DMS53 treated with DMSO at 0.1 percent for 48 hours (cell line): ENCODE measurements around the gene NAA20.

Source experiments
- DNase-seq: peaks from one replicate; lab custom pipeline; 2025; ENCODE audit not compliant: unreplicated experiment; lab: John Stamatoyannopoulos, UW

NAA20 gene

GRCh38 chr20:20017001-20017843 lies at the start of gene NAA20:
TSS of gene NAA20 (plus strand) at chr20:20017362. CDS start at chr20:20017397, 35 bp downstream.
- peak; percentile 93 for DNase-seq

- no peak for DNase-seq
Measured at GRCh38 chr20:19967445-19967844, 49.7 kb upstream of the NAA20 start.

GRCh38 chr20:19968028-19968427 lies 49.1 kb upstream of the NAA20 start:
- DNase-seq: no peak

GRCh38 chr20:19968466-19969073 lies 48.6 kb upstream of the NAA20 start:
- DNase-seq: no peak

GRCh38 chr20:19969106-19969505 lies 48.1 kb upstream of the NAA20 start:
- no peak for DNase-seq

- no peak for DNase-seq
Measured at GRCh38 chr20:19969507-19970255, 47.5 kb upstream of the NAA20 start.

- no peak for DNase-seq
Measured at GRCh38 chr20:19970256-19970765, 46.9 kb upstream of the NAA20 start.

GRCh38 chr20:19971116-19971515 lies 46.0 kb upstream of the NAA20 start:
- DNase-seq: no peak

- DNase-seq: no peak
Measured at GRCh38 chr20:19973961-19974629, 43.1 kb upstream of the NAA20 start.

- DNase-seq: no peak
Measured at GRCh38 chr20:19974630-19975435, 42.3 kb upstream of the NAA20 start.

GRCh38 chr20:19975436-19975799 lies 41.7 kb upstream of the NAA20 start:
- no peak for DNase-seq

GRCh38 chr20:19975901-19976300 lies 41.3 kb upstream of the NAA20 start:
- DNase-seq: no peak

GRCh38 chr20:19976595-19977372 lies 40.4 kb upstream of the NAA20 start:
- no peak for DNase-seq

GRCh38 chr20:19977373-19977770 lies 39.8 kb upstream of the NAA20 start:
- DNase-seq: no peak

- DNase-seq: no peak
Measured at GRCh38 chr20:19978511-19979210, 38.5 kb upstream of the NAA20 start.

- no peak for DNase-seq
Measured at GRCh38 chr20:19981031-19981451, 36.1 kb upstream of the NAA20 start.

GRCh38 chr20:19986419-19986818 lies 30.7 kb upstream of the NAA20 start:
- DNase-seq: no peak

GRCh38 chr20:19987046-19987445 lies 30.1 kb upstream of the NAA20 start:
- DNase-seq: no peak

GRCh38 chr20:19990850-19991249 lies 26.3 kb upstream of the NAA20 start:
- no peak for DNase-seq
